H9 (cell line): ENCODE results near the gene NPIPA3. TPM values are rescaled to one million over a fixed set of nuclear protein-coding genes. Genes with fewer than 3 reads are reported as not detected.
"Not testable (repeated sequence)": the region's sequence is repeated elsewhere in the genome, so short reads cannot be mapped to it uniquely, and the experiment has no call there.

ENCODE experiments used
- DNase-seq: peaks from one replicate; pipeline ENCODE4 v3.0.0-alpha.2; 2017
- H2AFZ ChIP-seq: one replicate; pipeline ENCODE4 v1.6.1; 2013; ENCODE audit warnings: mild to moderate bottlenecking, low read length, control low read depth, moderate library complexity
- H2AK5ac ChIP-seq: 2 replicates; pipeline ENCODE4 v1.6.1; 2013; ENCODE audit warnings: low read length, control low read depth, mixed read lengths; ENCODE audit not compliant: insufficient read length
- H2BK120ac ChIP-seq: one replicate; pipeline ENCODE4 v1.6.1; 2013; ENCODE audit warnings: low read depth, mild to moderate bottlenecking, low read length, control low read depth, inconsistent platforms; ENCODE audit not compliant: poor library complexity, severe bottlenecking
- H2BK12ac ChIP-seq: 2 replicates; pipeline ENCODE4 v1.6.1; 2013; ENCODE audit warnings: low read length, control low read depth, mixed read lengths, low read depth; ENCODE audit not compliant: insufficient read length
- H2BK15ac ChIP-seq: 2 replicates; pipeline ENCODE4 v1.6.1; 2013; ENCODE audit warnings: low read depth, low read length, control low read depth
- H2BK20ac ChIP-seq: one replicate; pipeline ENCODE4 v1.6.1; 2013; ENCODE audit warnings: low read depth, mild to moderate bottlenecking, low read length, control low read depth, inconsistent platforms; ENCODE audit not compliant: poor library complexity, severe bottlenecking
- H2BK5ac ChIP-seq: 2 replicates; pipeline ENCODE4 v1.6.1; 2013; ENCODE audit warnings: low read length, control low read depth, mixed read lengths; ENCODE audit not compliant: insufficient read length
- H3K14ac ChIP-seq: 2 replicates; pipeline ENCODE4 v1.6.1; 2013; ENCODE audit warnings: low read length, control low read depth; ENCODE audit not compliant: insufficient read depth
- H3K18ac ChIP-seq: 2 replicates; pipeline ENCODE4 v1.6.1; 2013; ENCODE audit warnings: low read depth, mild to moderate bottlenecking, mixed read lengths, low read length, control low read depth; ENCODE audit not compliant: insufficient read length
- H3K23ac ChIP-seq: 2 replicates; pipeline ENCODE4 v1.6.1; 2013; ENCODE audit warnings: low read length, control low read depth, mixed read lengths, low read depth; ENCODE audit not compliant: insufficient read length
- H3K23me2 ChIP-seq: 2 replicates; pipeline ENCODE4 v1.6.1; 2013; ENCODE audit warnings: low read depth, mild to moderate bottlenecking, mixed read lengths, low read length, control low read depth; ENCODE audit not compliant: insufficient read length, poor library complexity, severe bottlenecking
- H3K27ac ChIP-seq: 2 replicates; pipeline ENCODE4 v1.5.1; 2013; ENCODE audit warnings: low read length, control low read depth, mixed read lengths, low read depth; ENCODE audit not compliant: insufficient read length
- H3K27me3 ChIP-seq: 2 replicates; pipeline ENCODE4 v1.6.1; 2013; ENCODE audit warnings: low read length, control low read depth, inconsistent platforms; ENCODE audit not compliant: insufficient read depth
- H3K4ac ChIP-seq: 2 replicates; pipeline ENCODE4 v1.6.1; 2013; ENCODE audit warnings: low read depth, mild to moderate bottlenecking, control low read depth, inconsistent platforms, low read length, moderate library complexity
- H3K4me1 ChIP-seq: 2 replicates; pipeline ENCODE4 v1.6.1; 2013; ENCODE audit warnings: low read length, control low read depth, inconsistent platforms; ENCODE audit not compliant: insufficient read depth
- H3K4me2 ChIP-seq: 2 replicates; pipeline ENCODE4 v1.6.1; 2013; ENCODE audit warnings: low read length, control low read depth, mixed read lengths; ENCODE audit not compliant: insufficient read length, insufficient read depth
- H3K56ac ChIP-seq: 2 replicates; pipeline ENCODE4 v1.6.1; 2013; ENCODE audit warnings: low read depth, mild to moderate bottlenecking, mixed read lengths, low read length, control low read depth; ENCODE audit not compliant: insufficient read length
- H3K79me1 ChIP-seq: 2 replicates; pipeline ENCODE4 v1.6.1; 2013; ENCODE audit warnings: low read depth, mild to moderate bottlenecking, moderate library complexity, low read length, control low read depth, inconsistent platforms; ENCODE audit not compliant: insufficient read depth, poor library complexity, severe bottlenecking
- H3K79me2 ChIP-seq: 2 replicates; pipeline ENCODE4 v1.6.1; 2013; ENCODE audit warnings: low read length, control low read depth, inconsistent platforms; ENCODE audit not compliant: insufficient read depth
- H3K9ac ChIP-seq: 2 replicates; pipeline ENCODE4 v1.6.1; 2013; ENCODE audit warnings: low read length, control low read depth, mixed read lengths; ENCODE audit not compliant: insufficient read length; ENCODE audit errors: extremely low read depth
- H3K9me3 ChIP-seq: one replicate; pipeline ENCODE4 v1.6.1; 2013; ENCODE audit warnings: low read depth, low read length, inconsistent platforms; ENCODE audit not compliant: control insufficient read depth
- H3T11ph ChIP-seq: one replicate; pipeline ENCODE4 v1.6.1; 2013; ENCODE audit warnings: mild to moderate bottlenecking, low read length, control low read depth, inconsistent platforms
- H4K20me1 ChIP-seq: one replicate; pipeline ENCODE4 v1.6.1; 2013; ENCODE audit not compliant: control insufficient read depth, insufficient read length, insufficient read depth
- H4K5ac ChIP-seq: 2 replicates; pipeline ENCODE4 v1.6.1; 2013; ENCODE audit warnings: low read depth, mild to moderate bottlenecking, mixed read lengths, low read length, control low read depth; ENCODE audit not compliant: insufficient read length
- H4K8ac ChIP-seq: replicated peaks from 2 replicates; pipeline ENCODE4 v1.6.1; 2013; ENCODE audit warnings: low read length, control low read depth, mixed read lengths, low read depth; ENCODE audit not compliant: insufficient read length
- H4K91ac ChIP-seq: 2 replicates; pipeline ENCODE4 v1.6.1; 2013; ENCODE audit warnings: low read depth, mild to moderate bottlenecking, moderate library complexity, mixed read lengths, low read length, control low read depth; ENCODE audit not compliant: insufficient read length
- H3K27ac Mint-ChIP-seq, 3 experiments: 2 replicates in 2 of 3; 3 replicates in 1 of 3; pipeline ENCODE4 v1.8.0; 2020 to 2021; ENCODE audit warnings: mixed read lengths in 3 of 3, mild to moderate bottlenecking in 1 of 3, moderate library complexity in 1 of 3
- H3K27me3 Mint-ChIP-seq: 2 replicates; pipeline ENCODE4 v1.8.0; 2021; ENCODE audit warnings: low read depth, mild to moderate bottlenecking, moderate library complexity, mixed read lengths
- H3K36me3 Mint-ChIP-seq, 3 experiments: 2 replicates in 2 of 3; 3 replicates in 1 of 3; pipeline ENCODE4 v1.8.0; 2020 to 2021; ENCODE audit warnings: low read depth in 3 of 3, mixed read lengths in 3 of 3; ENCODE audit not compliant: insufficient read depth in 1 of 3
- H3K4me1 Mint-ChIP-seq, 2 experiments: 2 replicates each; pipeline ENCODE4 v1.8.0; 2020; ENCODE audit warnings: mixed read lengths in 2 of 2
- H3K4me3 Mint-ChIP-seq, 2 experiments: 2 replicates in 1 of 2; 3 replicates in 1 of 2; pipeline ENCODE4 v1.8.0; 2020 to 2021; ENCODE audit warnings: mild to moderate bottlenecking in 2 of 2, mixed read lengths in 2 of 2, moderate library complexity in 1 of 2
- H3K9me3 Mint-ChIP-seq, 2 experiments: 2 replicates in 1 of 2; 3 replicates in 1 of 2; pipeline ENCODE4 v1.8.0; 2020; ENCODE audit warnings: mild to moderate bottlenecking in 2 of 2, mixed read lengths in 2 of 2, moderate library complexity in 1 of 2
- WGBS: extraction: QIAGEN DNeasy Blood & Tissue Kit; methylation state at CpG from one replicate; pipeline ENCODE4 v1.1.7; 2013; ENCODE audit warnings: missing lambda C conversion rate, low lambda C conversion rate, mixed read lengths; ENCODE audit not compliant: insufficient read length; ENCODE audit errors: extremely low coverage; 5-methylcytosine and 5-hydroxymethylcytosine counted together
- long read RNA-seq: library from polyadenylated mRNA; unstranded; transcript quantifications from one replicate; pipeline ENCODE4 v2.0.0, GENCODE V29; 2020
- total RNA-seq: library from RNA; stranded (reverse); gene quantifications from 2 replicates; pipeline ENCODE4 v1.2.1, GENCODE V29; 2021

Gene NPIPA3
- total RNA-seq = 1.1 and 1.3 TPM in 2 replicates
- long read RNA-seq = 0 reads

DNA sequence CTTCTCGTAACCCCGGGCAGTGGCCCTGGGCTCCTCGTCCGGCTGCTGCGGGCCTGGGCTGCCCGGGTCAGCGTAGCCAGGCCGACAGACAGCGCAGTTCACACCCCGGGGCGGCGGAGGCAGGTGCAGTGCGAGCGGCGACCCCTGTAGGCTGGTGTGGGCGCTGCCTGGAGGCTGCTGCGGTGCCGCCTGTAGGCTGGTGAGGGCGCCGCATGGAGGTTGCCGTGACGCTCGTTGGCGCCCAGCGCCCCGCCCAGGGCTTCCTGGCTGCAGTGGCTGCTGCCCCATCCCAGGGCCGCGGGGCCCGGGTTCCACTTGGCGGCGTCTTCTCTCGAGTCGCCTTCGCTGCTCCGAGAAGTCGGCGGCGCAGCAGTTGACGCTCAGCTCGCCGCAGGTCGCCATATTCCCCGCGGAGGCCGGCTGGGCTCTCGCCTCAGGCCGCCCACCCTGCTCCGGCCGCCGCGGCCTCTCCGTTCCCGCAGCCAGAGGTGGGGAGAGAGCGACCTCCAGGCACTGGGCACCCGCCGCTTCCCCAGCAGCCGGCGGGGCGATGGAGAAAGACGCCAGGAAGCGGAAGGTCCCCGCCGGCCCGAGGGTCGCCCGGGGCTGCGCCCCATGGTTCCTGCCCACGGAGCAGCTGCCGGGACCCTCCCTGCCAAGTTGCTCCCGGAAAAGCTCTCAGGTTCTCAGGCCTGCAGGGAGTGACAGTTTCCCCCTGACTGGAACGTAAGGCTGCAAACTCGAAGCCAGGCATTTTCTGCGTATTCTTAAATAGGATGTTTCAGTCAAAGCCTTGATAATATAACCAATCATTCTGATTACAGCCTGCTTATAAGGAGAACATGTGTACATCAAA is at the start of gene NPIPA3:
TSS of gene NPIPA3 (plus strand) at position 256 of the 856 bp plus-strand sequence. CDS start 5,533 bp downstream, outside the sequence.
- not testable (repeated sequence) for H3K4me1 Mint-ChIP-seq, H3K23me2 ChIP-seq, H4K5ac ChIP-seq, H2AK5ac ChIP-seq, H3K4me1 ChIP-seq, H3K79me2 ChIP-seq, H3K4me2 ChIP-seq, H4K20me1 ChIP-seq, H3K9me3 ChIP-seq, H4K8ac ChIP-seq, H2AFZ ChIP-seq, H3K4ac ChIP-seq, H3K18ac ChIP-seq, H3K56ac ChIP-seq, DNase-seq, H4K91ac ChIP-seq, H2BK5ac ChIP-seq, H3K4me3 Mint-ChIP-seq, H3K23ac ChIP-seq, H3K14ac ChIP-seq, H2BK15ac ChIP-seq, H3K27ac Mint-ChIP-seq, H3K27me3 Mint-ChIP-seq, H2BK120ac ChIP-seq, H2BK12ac ChIP-seq, H3K9ac ChIP-seq, H3T11ph ChIP-seq, H3K36me3 Mint-ChIP-seq, H3K27me3 ChIP-seq, H3K79me1 ChIP-seq, H2BK20ac ChIP-seq, H3K9me3 Mint-ChIP-seq, H3K27ac ChIP-seq
- no CpG with 5 or more reads among the region's 73 CpGs for WGBS
